ENCODE data around the gene MDGA2.
"Not testable (repeated sequence)": the region's sequence is repeated elsewhere in the genome, so short reads cannot be mapped to it uniquely, and the experiment has no call there.

Gene MDGA2

GRCh38 chr14:47065326-47065725 lies 610.1 kb downstream of the MDGA2 start:
- no peak for DNase-seq

GRCh38 chr14:47060050-47060449 lies 615.4 kb downstream of the MDGA2 start:
- DNase-seq, result no peak

GRCh38 chr14:47057364-47057763 lies 618.0 kb downstream of the MDGA2 start:
- no peak for DNase-seq

GRCh38 chr14:47044841-47045240 lies 630.6 kb downstream of the MDGA2 start:
- peak; percentile 15 for DNase-seq

GRCh38 chr14:47040550-47040949 lies 634.9 kb downstream of the MDGA2 start:
- no peak for DNase-seq

GRCh38 chr14:47039336-47039735 lies 636.1 kb downstream of the MDGA2 start:
- no peak for DNase-seq

GRCh38 chr14:47022721-47023120 lies 652.7 kb downstream of the MDGA2 start:
- no peak for DNase-seq

GRCh38 chr14:47020500-47020899 lies 654.9 kb downstream of the MDGA2 start:
- DNase-seq, result no peak

GRCh38 chr14:47012533-47013280 lies 662.7 kb downstream of the MDGA2 start:
- no peak for DNase-seq

GRCh38 chr14:47009615-47010014 lies 665.8 kb downstream of the MDGA2 start:
- DNase-seq, result no peak

- DNase-seq, result no peak
These were observed 666.7 kb downstream of the MDGA2 start for GRCh38 chr14:47008732-47009131.

- DNase-seq, result no peak
These were observed 675.7 kb downstream of the MDGA2 start for GRCh38 chr14:46999661-47000060.

- DNase-seq, result no peak
These were observed 685.8 kb downstream of the MDGA2 start for GRCh38 chr14:46989566-46989965.

- no peak for DNase-seq
These were observed 687.1 kb downstream of the MDGA2 start for GRCh38 chr14:46988312-46988711.

GRCh38 chr14:46985529-46986380 lies 689.6 kb downstream of the MDGA2 start:
- no peak for DNase-seq

GRCh38 chr14:46973295-46973694 lies 702.1 kb downstream of the MDGA2 start:
- DNase-seq, result no peak

GRCh38 chr14:46964378-46964777 lies 711.0 kb downstream of the MDGA2 start:
- no peak for DNase-seq

GRCh38 chr14:46951103-46951502 lies 724.3 kb downstream of the MDGA2 start:
- DNase-seq, result no peak

GRCh38 chr14:46940611-46941010 lies 734.8 kb downstream of the MDGA2 start:
- DNase-seq, result no peak

GRCh38 chr14:46920542-46920941 lies 754.9 kb downstream of the MDGA2 start:
- DNase-seq, result no peak

GRCh38 chr14:46915539-46915938 lies 759.9 kb downstream of the MDGA2 start:
- not testable (repeated sequence) for DNase-seq

GRCh38 chr14:46902837-46903236 lies 772.6 kb downstream of the MDGA2 start:
- DNase-seq, result no peak

GRCh38 chr14:46894476-46894875 lies 780.9 kb downstream of the MDGA2 start:
- DNase-seq, result no peak

GRCh38 chr14:46887144-46887543 lies 788.3 kb downstream of the MDGA2 start:
- no peak for DNase-seq
